ENCODE results near the gene PLA1A. TPM values are rescaled to one million over a fixed set of nuclear protein-coding genes. Genes with fewer than 3 reads are reported as not detected.

The PLA1A gene
- polyA plus RNA-seq, 3 donors = 0.36 TPM; not detected in 2

DNA sequence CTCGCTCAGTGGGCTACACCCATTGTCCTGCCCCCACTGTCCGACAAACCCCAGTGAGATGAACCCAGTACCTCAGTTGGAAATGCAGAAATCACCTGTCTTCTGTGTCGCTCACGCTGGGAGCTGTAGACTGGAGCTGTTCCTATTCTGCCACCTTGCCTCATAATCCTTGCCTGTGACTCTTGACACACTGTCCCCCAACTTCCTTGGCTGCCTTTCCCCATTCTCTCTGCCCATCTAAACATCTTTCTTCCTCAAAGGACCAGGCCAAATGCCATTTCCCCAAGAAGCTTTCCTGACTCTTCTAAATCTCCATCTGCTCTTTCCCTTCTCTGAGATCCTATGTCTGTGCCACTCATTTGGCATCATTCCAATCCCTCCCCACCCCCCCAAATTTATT, 28.5 kb upstream of the PLA1A start:
- H3K4me1 Mint-ChIP-seq = peaks cover 32% of the 10 kb centered on the region
- H2AFZ ChIP-seq (ENCODE audit: insufficient read depth, low read depth, low read length, poor library complexity, severe bottlenecking) = no peak overlapping the region
- peak overlapping the region; percentile 31 to 97 (median 96) for H3K27ac Mint-ChIP-seq
- no peak for DNase-seq
- H3K4me3 Mint-ChIP-seq = no peak overlapping the region
- no peaks in the 10 kb centered on the region for H3K27me3 ChIP-seq (ENCODE audit: control insufficient read depth in 2 of 2, insufficient read depth in 2 of 2, low read length in 2 of 2)
- intact Hi-C loops (cut with micrococcal nuclease) = no loop called here
- H3K4me1 ChIP-seq (ENCODE audit: control insufficient read depth in 1 of 2, insufficient read depth in 2 of 2, low read length in 2 of 2) = peaks cover 30 to 31% of the 10 kb centered on the region in 2 donors
- no peaks in the 10 kb centered on the region for H3K9me3 Mint-ChIP-seq
- no peaks in the 10 kb centered on the region for H3K36me3 ChIP-seq (replicated peaks in 1 of 2; ENCODE audit: control insufficient read depth in 1 of 2, insufficient read depth in 2 of 2, low read length in 2 of 2)
- H3K27ac ChIP-seq (ENCODE audit: low read depth in 1 of 2, low read length in 2 of 2) = peak overlapping the region in 1 of 2 donors; percentile 83
- no peak overlapping the region for H3K4me2 ChIP-seq (replicated peaks; ENCODE audit: extremely low read depth, low read length, poor library complexity, severe bottlenecking)
- no peaks in the 10 kb centered on the region for H3K79me2 ChIP-seq (ENCODE audit: insufficient read depth, low read length)
- TF ChIP-seq, protein P1, sequence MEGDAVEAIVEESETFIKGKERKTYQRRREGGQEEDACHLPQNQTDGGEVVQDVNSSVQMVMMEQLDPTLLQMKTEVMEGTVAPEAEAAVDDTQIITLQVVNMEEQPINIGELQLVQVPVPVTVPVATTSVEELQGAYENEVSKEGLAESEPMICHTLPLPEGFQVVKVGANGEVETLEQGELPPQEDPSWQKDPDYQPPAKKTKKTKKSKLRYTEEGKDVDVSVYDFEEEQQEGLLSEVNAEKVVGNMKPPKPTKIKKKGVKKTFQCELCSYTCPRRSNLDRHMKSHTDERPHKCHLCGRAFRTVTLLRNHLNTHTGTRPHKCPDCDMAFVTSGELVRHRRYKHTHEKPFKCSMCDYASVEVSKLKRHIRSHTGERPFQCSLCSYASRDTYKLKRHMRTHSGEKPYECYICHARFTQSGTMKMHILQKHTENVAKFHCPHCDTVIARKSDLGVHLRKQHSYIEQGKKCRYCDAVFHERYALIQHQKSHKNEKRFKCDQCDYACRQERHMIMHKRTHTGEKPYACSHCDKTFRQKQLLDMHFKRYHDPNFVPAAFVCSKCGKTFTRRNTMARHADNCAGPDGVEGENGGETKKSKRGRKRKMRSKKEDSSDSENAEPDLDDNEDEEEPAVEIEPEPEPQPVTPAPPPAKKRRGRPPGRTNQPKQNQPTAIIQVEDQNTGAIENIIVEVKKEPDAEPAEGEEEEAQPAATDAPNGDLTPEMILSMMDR (IDR thresholded peaks at IDR 0.05) = no peak
- H3K4me3 ChIP-seq (replicated peaks in 1 of 3; ENCODE audit: low read depth in 2 of 3, low read length in 3 of 3) = no peak overlapping the region
- H3K9ac ChIP-seq (ENCODE audit: insufficient read depth, low read length, poor library complexity, severe bottlenecking) = no peak overlapping the region
- no peaks in the 10 kb centered on the region for H4K20me1 ChIP-seq (ENCODE audit: insufficient read depth, low read length)
- 100% methylated on average over 4 of the region's 4 CpGs for WGBS (ENCODE audit: insufficient coverage)
- H3K9me3 ChIP-seq (replicated peaks in 1 of 2; ENCODE audit: control insufficient read depth in 1 of 2, insufficient read depth in 1 of 2, low read length in 2 of 2) = no peaks in the 10 kb centered on the region
- H3K27me3 Mint-ChIP-seq (ENCODE audit: low read depth in 3 of 3) = peaks cover 0 to 3% (median 0%) of the 10 kb centered on the region in 3 donors
- no peaks in the 10 kb centered on the region for H3K36me3 Mint-ChIP-seq

GRCh38 chr3:119570229-119570628, 27.5 kb upstream of the PLA1A start:
- H3K9ac ChIP-seq (ENCODE audit: insufficient read depth, low read length, poor library complexity, severe bottlenecking) = peak overlapping the region; percentile 44
- H2AFZ ChIP-seq (ENCODE audit: insufficient read depth, low read depth, low read length, poor library complexity, severe bottlenecking) = peak overlapping the region; percentile 30
- peak overlapping the region; percentile 37 for H3K4me2 ChIP-seq (replicated peaks; ENCODE audit: extremely low read depth, low read length, poor library complexity, severe bottlenecking)
- TF ChIP-seq, protein P1 (IDR thresholded peaks at IDR 0.05) = no peak
- no peaks in the 10 kb centered on the region for H3K79me2 ChIP-seq (ENCODE audit: insufficient read depth, low read length)
- no peaks in the 10 kb centered on the region for H4K20me1 ChIP-seq (ENCODE audit: insufficient read depth, low read length)
- Mint-ChIP-seq H3K27me3 (ENCODE audit: low read depth in 3 of 3) (peaks cover 0 to 3% (median 0%) of the 10 kb centered on the region in 3 donors), H3K36me3 (no peaks in the 10 kb centered on the region), H3K27ac (peak overlapping the region; percentile 94 to 97 (median 97)), H3K4me3 (peak overlapping the region; percentile 20 to 75), H3K4me1 (peaks cover 30% of the 10 kb centered on the region), H3K9me3 (no peaks in the 10 kb centered on the region)
- peak overlapping the region in 1 of 3 experiments; percentile 31 for H3K4me3 ChIP-seq (replicated peaks in 1 of 3; ENCODE audit: low read depth in 2 of 3, low read length in 3 of 3)
- intact Hi-C loops (cut with micrococcal nuclease) = no loop called here
- no CpG with 5 or more reads among the region's 5 CpGs for whole genome bisulfite sequencing (ENCODE audit: insufficient coverage)
- H3K9me3 ChIP-seq (replicated peaks in 1 of 2; ENCODE audit: control insufficient read depth in 1 of 2, insufficient read depth in 1 of 2, low read length in 2 of 2) = no peaks in the 10 kb centered on the region
- H3K4me1 ChIP-seq (ENCODE audit: control insufficient read depth in 1 of 2, insufficient read depth in 2 of 2, low read length in 2 of 2) = peaks cover 30 to 31% of the 10 kb centered on the region in 2 donors
- DNase-seq = peak; percentile 92 to 94 (median 94)
- H3K27me3 ChIP-seq (ENCODE audit: control insufficient read depth in 2 of 2, insufficient read depth in 2 of 2, low read length in 2 of 2) = no peaks in the 10 kb centered on the region
- H3K36me3 ChIP-seq (replicated peaks in 1 of 2; ENCODE audit: control insufficient read depth in 1 of 2, insufficient read depth in 2 of 2, low read length in 2 of 2) = no peaks in the 10 kb centered on the region
- H3K27ac ChIP-seq (ENCODE audit: low read depth in 1 of 2, low read length in 2 of 2) = peak overlapping the region; percentile 83 to 88
